Erythroblast (primary cell): ENCODE results near the gene PHC2.

Source experiments
- GATA1 ChIP-seq: IDR thresholded peaks from 2 replicates; pipeline ENCODE4 v1.6.1; 2011; ENCODE audit warnings: low read depth, mild to moderate bottlenecking, control low read depth, low read length, moderate library complexity
- POLR2A ChIP-seq: IDR thresholded peaks from 2 replicates; pipeline ENCODE4 v1.6.1; 2011; ENCODE audit warnings: mild to moderate bottlenecking, low read length

DNA sequence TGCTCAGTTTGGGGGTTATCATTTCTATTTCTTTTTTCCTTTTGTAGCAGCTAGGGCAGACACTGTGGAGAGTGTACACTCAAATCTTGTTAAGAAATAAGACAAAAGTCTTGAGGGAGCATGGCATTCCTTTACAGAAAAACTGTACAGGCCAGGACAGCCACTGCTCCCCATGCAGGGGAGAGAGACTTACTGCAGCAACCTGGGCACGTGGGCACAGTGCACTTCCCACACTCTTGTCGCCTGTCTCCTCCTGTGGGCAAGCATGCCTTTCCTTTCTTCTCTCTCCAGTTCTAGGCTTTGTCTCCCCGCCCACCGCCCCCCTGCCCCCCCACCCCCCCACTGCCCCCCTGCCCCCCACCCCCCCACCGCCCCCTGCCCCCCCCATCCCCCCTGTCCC lies 51.9 kb downstream of the PHC2 start:
- TF ChIP-seq POLR2A = no peak
- TF ChIP-seq GATA1 = no peak
